ENCODE results near the gene MRPL10.

DNA sequence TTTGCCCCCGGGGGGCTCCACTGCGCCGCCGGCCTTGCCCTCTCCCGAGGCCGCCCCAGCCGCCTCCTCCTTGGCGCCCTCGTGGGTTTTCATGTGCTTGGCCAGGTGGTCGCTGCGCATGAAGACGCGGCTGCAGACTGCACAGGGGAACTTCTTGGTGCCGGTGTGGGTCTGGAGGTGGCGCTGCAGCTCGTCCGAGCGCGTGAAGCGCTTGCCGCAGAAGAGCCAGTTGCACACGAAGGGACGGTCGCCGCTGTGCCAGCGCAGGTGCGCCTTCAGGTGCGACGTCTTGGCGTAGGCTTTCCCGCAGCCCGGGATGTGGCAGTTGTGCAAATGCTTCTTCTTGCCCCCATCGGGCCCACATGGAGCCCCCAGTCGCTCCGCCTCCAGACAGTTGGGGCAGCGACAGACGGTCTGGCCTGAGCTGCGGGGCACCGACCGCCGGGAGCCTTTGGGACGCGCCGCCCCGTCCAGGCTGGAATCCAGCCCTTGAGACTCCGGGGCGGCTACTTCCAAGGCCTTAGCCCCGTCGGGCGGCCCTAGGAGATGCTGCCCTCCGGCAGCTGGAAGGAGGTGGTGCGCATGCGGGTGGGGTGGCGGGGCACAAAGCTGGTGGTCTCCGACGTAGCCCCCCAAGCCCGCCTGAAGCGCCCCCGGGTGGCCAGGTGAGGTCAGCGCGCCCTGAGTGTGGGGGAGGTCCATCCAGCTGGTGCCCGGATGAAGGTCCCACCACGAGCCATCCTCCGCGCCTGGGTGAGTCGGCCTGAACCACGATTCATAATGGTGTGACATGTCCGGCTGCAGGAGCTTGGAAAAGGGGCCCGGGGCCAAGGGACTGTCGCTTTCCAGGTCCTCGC, 16.2 kb upstream of the MRPL10 start:
- TF ChIP-seq CTCF (IDR thresholded peaks at IDR 0.05; ENCODE audit: insufficient read depth, low read length, poor library complexity, severe bottlenecking) (no peak), EZH2phosphoT487 (conservative IDR thresholded peaks at IDR 0.05; ENCODE audit: low read length) (no peak)

Measured in SU-DHL-6 (cell line).